ENCODE measurements around the gene VPS8. TPM values are rescaled to one million over a fixed set of nuclear protein-coding genes. Genes with fewer than 3 reads are reported as not detected.

Gene VPS8
- total and polyA plus RNA-seq, 2 of the 8 experiments (the other 6 are each of a cell fraction or from before 2014, with no cell fraction given): 13.0 to 41.0 TPM

DNA sequence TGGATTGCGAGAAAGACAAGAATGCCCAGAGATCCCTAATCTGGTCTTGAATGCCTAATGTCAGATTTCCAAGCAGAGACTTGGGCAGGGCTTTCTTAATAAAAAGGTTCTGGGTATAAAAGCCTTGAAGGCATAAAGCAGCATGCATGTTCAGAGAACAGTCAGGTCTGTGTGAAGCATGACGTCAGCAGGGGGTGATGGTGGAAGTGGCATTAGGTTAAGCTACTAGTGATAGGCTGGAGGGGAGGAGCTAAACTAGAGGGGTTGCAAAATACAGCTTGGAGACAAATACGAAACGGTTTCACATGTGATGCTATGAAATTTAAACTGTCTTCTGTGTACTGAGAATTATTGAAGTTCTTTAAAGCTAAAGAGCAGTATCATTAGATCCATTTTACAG is 125.6 kb downstream of the VPS8 start:
- Histone ChIP-seq H3K27me3 (replicated peaks in 1 of 4; ENCODE audit: control insufficient read depth in 3 of 4, extremely low read depth in 1 of 4, insufficient read depth in 3 of 4, low read length in 3 of 4) (no peaks in the 10 kb centered on the region), H4K5ac (ENCODE audit: insufficient read length, low read depth, low read length) (no peak overlapping the region), H3K27ac (ENCODE audit: low read depth, low read length) (no peak overlapping the region), H3K4me3 (ENCODE audit: extremely low read depth in 1 of 4, insufficient read depth in 2 of 4, low read depth in 3 of 4, low read length in 4 of 4) (no peak overlapping the region), H3K4me1 (replicated peaks in 1 of 4; ENCODE audit: control insufficient read depth in 3 of 4, insufficient read depth in 4 of 4, low read length in 3 of 4) (peaks cover 0 to 3% (median 2%) of the 10 kb centered on the region in 4 experiments; a peak in 4 of 7 replicates), H4K91ac (replicated peaks; ENCODE audit: insufficient read length, low read length) (no peak overlapping the region), H3K18ac (ENCODE audit: extremely low read depth, low read length) (no peak overlapping the region), H3K14ac (ENCODE audit: insufficient read length) (no peak overlapping the region), H3K23me2 (ENCODE audit: low read depth, low read length) (no peaks in the 10 kb centered on the region), H3K4me2 (ENCODE audit: insufficient read depth in 1 of 2, low read depth in 2 of 2, low read length in 2 of 2) (no peak overlapping the region), H2BK5ac (ENCODE audit: low read depth, low read length) (no peak overlapping the region), H4K20me1 (replicated peaks in 1 of 2; ENCODE audit: control insufficient read depth in 1 of 2, insufficient read depth in 2 of 2, low read length in 2 of 2) (no peaks in the 10 kb centered on the region), H2AFZ (ENCODE audit: low read length) (no peak overlapping the region), H3K9ac (replicated peaks in 1 of 4; ENCODE audit: extremely low read depth in 1 of 4, low read depth in 3 of 4, low read length in 3 of 4) (no peak overlapping the region), H2BK15ac (ENCODE audit: low read length) (no peak overlapping the region), H2BK12ac (ENCODE audit: low read depth, low read length) (no peak overlapping the region), H2BK120ac (replicated peaks; ENCODE audit: low read depth, low read length) (no peak overlapping the region), H3K4ac (replicated peaks; ENCODE audit: insufficient read length, low read depth, low read length) (no peak overlapping the region), H3K9me3 (ENCODE audit: insufficient read depth in 2 of 2, low read depth in 1 of 2, low read length in 1 of 2) (no peaks in the 10 kb centered on the region), H2BK20ac (ENCODE audit: low read length) (no peak overlapping the region), H3K56ac (replicated peaks; ENCODE audit: insufficient read length, low read depth, low read length) (no peak overlapping the region), H3K79me2 (ENCODE audit: control insufficient read depth in 1 of 2, insufficient read depth in 2 of 2, low read length in 2 of 2) (no peaks in the 10 kb centered on the region), H3K36me3 (ENCODE audit: control insufficient read depth in 2 of 4, insufficient read depth in 4 of 4, low read length in 3 of 4) (peaks cover 0 to 7% (median 0%) of the 10 kb centered on the region in 4 experiments; a peak in 3 of 8 replicates), H3K23ac (ENCODE audit: insufficient read length) (no peak overlapping the region), H3K79me1 (ENCODE audit: low read depth, low read length) (no peaks in the 10 kb centered on the region), H2AK5ac (ENCODE audit: low read depth, low read length) (no peak overlapping the region), H4K8ac (ENCODE audit: extremely low read depth, insufficient read depth, low read length) (no peak overlapping the region)
- no peak for TF ChIP-seq CEBPB (IDR thresholded peaks at IDR 0.05; ENCODE audit: low read depth, low read length)
- no peak for TF ChIP-seq EZH2 (IDR thresholded peaks at IDR 0.05; ENCODE audit: low read depth, low read length, severe bottlenecking)
- no peak for TF ChIP-seq CHD2 (IDR thresholded peaks at IDR 0.05; ENCODE audit: low read length)
- no peak for TF ChIP-seq CBX8 (IDR thresholded peaks at IDR 0.05; ENCODE audit: borderline replicate concordance, low read depth, low read length)
- TF ChIP-seq CBX5 (IDR thresholded peaks at IDR 0.05; ENCODE audit: low read depth, low read length): no peak
- TF ChIP-seq, protein P1, sequence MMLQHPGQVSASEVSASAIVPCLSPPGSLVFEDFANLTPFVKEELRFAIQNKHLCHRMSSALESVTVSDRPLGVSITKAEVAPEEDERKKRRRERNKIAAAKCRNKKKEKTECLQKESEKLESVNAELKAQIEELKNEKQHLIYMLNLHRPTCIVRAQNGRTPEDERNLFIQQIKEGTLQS (IDR thresholded peaks at IDR 0.05; ENCODE audit: insufficient read depth, low read depth, low read length): no peak
- no peak for TF ChIP-seq ZNF274 (IDR thresholded peaks at IDR 0.05; ENCODE audit: borderline replicate concordance, extremely low read depth, low read length)
- TF ChIP-seq JUN (IDR thresholded peaks at IDR 0.05; ENCODE audit: low read depth, low read length): no peak
- TF ChIP-seq GABPA (IDR thresholded peaks at IDR 0.05; ENCODE audit: borderline replicate concordance, insufficient read depth, low read length): no peak
- ChIA-PET CTCF (ENCODE audit: partially characterized antibody) (interaction anchor here (1.4 kb wide), 1 partner anchor 133 kb away, joined by 5 read pairs; no protein-coding TSS in a partner anchor), POLR2A (ENCODE audit: partially characterized antibody) (no interaction called here)
- 87% methylated on average over 4 of the region's 4 CpGs; no CpG with 5 or more reads in 1 of the 2 experiments for WGBS, 2 experiments (ENCODE audit: extremely low coverage in 1 of 2, insufficient coverage in 1 of 2, insufficient read length in 1 of 2, insufficient replicate concordance in 2 of 2, low coverage in 1 of 2, low lambda C conversion rate in 2 of 2, missing lambda C conversion rate in 1 of 2)
- DNase-seq (ENCODE audit: low read depth in 1 of 2, low spot score in 2 of 2): no peak
- peak; percentile 71 for FAIRE-seq
